Neural progenitor cell (in vitro differentiated cells): Measurements from ENCODE around the gene APCDD1L. TPM values are rescaled to one million over a fixed set of nuclear protein-coding genes. Genes with fewer than 3 reads are reported as not detected.

Experiments
- total RNA-seq: library from RNA; depleted of rRNA; stranded (reverse); fragments of >200 nt; gene quantifications from 2 replicates; pipeline ENCODE4 v1.2.3, GENCODE V29; 2015; ENCODE audit warnings: low replicate concordance

The APCDD1L gene
- total RNA-seq, 1 donor from 2014 or later: not detected

Other genes starting within 250 kb of the APCDD1L start
- 5.7 and 7.9 TPM in 2 replicates for gene RAB22A, start 205.7 kb downstream of the APCDD1L start, total RNA-seq
- gene VAPB, start 126.2 kb downstream of the APCDD1L start, total RNA-seq: 26.0 and 31.9 TPM in 2 replicates
- 41.2 and 46.6 TPM in 2 replicates for gene STX16, start 135.9 kb upstream of the APCDD1L start, total RNA-seq
- 10.9 and 29.4 TPM in 2 replicates for gene NPEPL1, start 177.4 kb upstream of the APCDD1L start, total RNA-seq